Measurements from ENCODE around the gene MTM1.

Gene MTM1

DNA sequence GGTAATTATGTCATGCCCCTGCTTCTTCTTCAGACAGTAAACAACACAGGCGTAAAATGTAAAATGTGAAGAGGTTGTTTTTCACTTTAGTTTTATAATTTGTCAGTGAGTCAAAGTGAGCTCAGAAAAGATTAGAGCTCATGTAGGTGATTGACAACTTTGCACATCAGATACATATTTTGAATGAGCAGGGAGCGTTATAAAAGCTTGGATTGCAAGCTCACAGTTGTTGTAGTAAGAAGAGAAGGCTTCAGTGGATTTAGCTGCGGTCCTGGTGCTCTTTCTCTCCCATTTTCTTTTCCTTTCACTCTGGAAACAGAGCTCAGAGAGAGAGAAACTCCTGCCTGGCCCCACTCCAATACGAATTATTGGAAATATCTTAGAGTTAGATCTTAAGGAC is 151.2 kb downstream of the MTM1 start:
- no peak overlapping the region for H3K4me3 ChIP-seq (ENCODE audit: low read length)
- peak; percentile 56 for DNase-seq (ENCODE audit: low read depth)
- TF ChIP-seq, protein P1, sequence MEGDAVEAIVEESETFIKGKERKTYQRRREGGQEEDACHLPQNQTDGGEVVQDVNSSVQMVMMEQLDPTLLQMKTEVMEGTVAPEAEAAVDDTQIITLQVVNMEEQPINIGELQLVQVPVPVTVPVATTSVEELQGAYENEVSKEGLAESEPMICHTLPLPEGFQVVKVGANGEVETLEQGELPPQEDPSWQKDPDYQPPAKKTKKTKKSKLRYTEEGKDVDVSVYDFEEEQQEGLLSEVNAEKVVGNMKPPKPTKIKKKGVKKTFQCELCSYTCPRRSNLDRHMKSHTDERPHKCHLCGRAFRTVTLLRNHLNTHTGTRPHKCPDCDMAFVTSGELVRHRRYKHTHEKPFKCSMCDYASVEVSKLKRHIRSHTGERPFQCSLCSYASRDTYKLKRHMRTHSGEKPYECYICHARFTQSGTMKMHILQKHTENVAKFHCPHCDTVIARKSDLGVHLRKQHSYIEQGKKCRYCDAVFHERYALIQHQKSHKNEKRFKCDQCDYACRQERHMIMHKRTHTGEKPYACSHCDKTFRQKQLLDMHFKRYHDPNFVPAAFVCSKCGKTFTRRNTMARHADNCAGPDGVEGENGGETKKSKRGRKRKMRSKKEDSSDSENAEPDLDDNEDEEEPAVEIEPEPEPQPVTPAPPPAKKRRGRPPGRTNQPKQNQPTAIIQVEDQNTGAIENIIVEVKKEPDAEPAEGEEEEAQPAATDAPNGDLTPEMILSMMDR (conservative IDR thresholded peaks at IDR 0.05; ENCODE audit: low read depth, low read length) = no peak

All from retinal pigment epithelial cell (primary cell).